H1 (cell line): ENCODE measurements around the gene TTC34. TPM values are rescaled to one million over a fixed set of nuclear protein-coding genes. Genes with fewer than 3 reads are reported as not detected.

ENCODE experiments used
- CTCF ChIA-PET: fragments of 300-600 bp; sonication (Branson Sonifier 250); formaldehyde crosslinking; loops from one replicate; lab custom pipeline; 2021; ENCODE audit not compliant: partially characterized antibody; lab: Charles Lee
- POLR2A ChIA-PET: fragments of 300-600 bp; sonication (Branson Sonifier 250); formaldehyde crosslinking; loops from one replicate; lab custom pipeline; 2021; ENCODE audit warnings: inconsistent platforms; ENCODE audit not compliant: partially characterized antibody; lab: Charles Lee
- DNase-seq, 2 experiments: peaks; one replicate each; pipeline versions ENCODE4 v3.0.0 to v3.0.0-alpha.2; 2010 to 2022; ENCODE audit warnings: low spot score in 2 of 2, low read depth in 1 of 2, mixed read lengths in 1 of 2
- FAIRE-seq: peaks from 2 replicates; lab custom pipeline; 2011; peaks lifted over from hg19 to GRCh38; lab: Jason Lieb, UNC
- H2AFZ ChIP-seq: 2 replicates; pipeline ENCODE4 v1.8.1; 2012; ENCODE audit warnings: low read length, inconsistent platforms
- H2AK5ac ChIP-seq: 2 replicates; pipeline ENCODE4 v1.6.1; 2013; ENCODE audit warnings: low read depth, low read length
- H2BK120ac ChIP-seq: replicated peaks from 2 replicates; pipeline ENCODE3; 2013; ENCODE audit warnings: low read depth, low read length, inconsistent platforms
- H2BK12ac ChIP-seq: 2 replicates; pipeline ENCODE4 v1.6.1; 2013; ENCODE audit warnings: low read depth, low read length
- H2BK15ac ChIP-seq: 2 replicates; pipeline ENCODE4 v1.6.1; 2013; ENCODE audit warnings: low read length
- H2BK20ac ChIP-seq: 2 replicates; pipeline ENCODE4 v1.6.1; 2013; ENCODE audit warnings: low read length
- H2BK5ac ChIP-seq: 2 replicates; pipeline ENCODE4 v1.6.1; 2013; ENCODE audit warnings: low read depth, low read length
- H3K14ac ChIP-seq: 2 replicates; pipeline ENCODE4 v1.6.1; 2013; ENCODE audit warnings: inconsistent platforms; ENCODE audit not compliant: insufficient read length
- H3K18ac ChIP-seq: 2 replicates; pipeline ENCODE4 v1.6.1; 2013; ENCODE audit warnings: low read length; ENCODE audit errors: extremely low read depth
- H3K23ac ChIP-seq: 2 replicates; pipeline ENCODE4 v1.6.1; 2013; ENCODE audit warnings: inconsistent platforms; ENCODE audit not compliant: insufficient read length
- H3K23me2 ChIP-seq: 2 replicates; pipeline ENCODE4 v1.6.1; 2013; ENCODE audit warnings: low read depth, low read length
- H3K27ac ChIP-seq: 2 replicates; pipeline ENCODE4 v1.6.1; 2011; ENCODE audit warnings: low read depth, low read length, inconsistent platforms
- H3K27me3 ChIP-seq, 4 experiments: replicated peaks in 1 of 4; 1 replicate in 1 of 4; 2 replicates in 3 of 4; pipeline versions ENCODE4 v1.6.1 to v1.8.1; 2011 to 2013; ENCODE audit warnings: low read length in 3 of 4, mild to moderate bottlenecking in 3 of 4, inconsistent platforms in 2 of 4, mixed read lengths in 2 of 4, moderate library complexity in 1 of 4; ENCODE audit not compliant: control insufficient read depth in 3 of 4, insufficient read depth in 3 of 4; ENCODE audit errors: extremely low read depth in 1 of 4
- H3K36me3 ChIP-seq, 4 experiments: 2 replicates each; pipeline versions ENCODE4 v1.6.1 to v1.8.1; 2011 to 2013; ENCODE audit warnings: mild to moderate bottlenecking in 4 of 4, low read length in 3 of 4, moderate library complexity in 2 of 4, control low read depth in 1 of 4, inconsistent platforms in 1 of 4; ENCODE audit not compliant: insufficient read depth in 4 of 4, control insufficient read depth in 2 of 4
- H3K4ac ChIP-seq: replicated peaks from 2 replicates; pipeline ENCODE3; 2013; ENCODE audit warnings: low read length, low read depth, mixed read lengths, inconsistent platforms; ENCODE audit not compliant: insufficient read length
- H3K4me1 ChIP-seq, 4 experiments: replicated peaks in 1 of 4; 1 replicate in 1 of 4; 2 replicates in 3 of 4; pipeline versions ENCODE4 v1.6.1 to v1.8.1; 2011 to 2013; ENCODE audit warnings: low read length in 3 of 4, inconsistent platforms in 2 of 4, mixed read lengths in 1 of 4; ENCODE audit not compliant: insufficient read depth in 4 of 4, control insufficient read depth in 3 of 4
- H3K4me2 ChIP-seq, 2 experiments: 2 replicates each; pipeline versions ENCODE4 v1.6.1 to v1.8.1; 2011 to 2013; ENCODE audit warnings: low read depth in 2 of 2, low read length in 2 of 2, control low read depth in 1 of 2, inconsistent platforms in 1 of 2, mild to moderate bottlenecking in 1 of 2; ENCODE audit not compliant: insufficient read depth in 1 of 2
- H3K4me3 ChIP-seq, 4 experiments: fragments of 200-600, 300-600 bp in 1 of 4; sonication (generic), shearing (Covaris generic), sonication (Bioruptor Twin) in 1 of 4; 2 replicates each; pipeline versions ENCODE4 v1.5.1 to v1.8.1; 2011 to 2016; ENCODE audit warnings: low read length in 4 of 4, low read depth in 3 of 4, control low read depth in 2 of 4, inconsistent platforms in 2 of 4, mild to moderate bottlenecking in 2 of 4, mixed read lengths in 1 of 4, moderate library complexity in 1 of 4; ENCODE audit not compliant: insufficient read depth in 2 of 4; ENCODE audit errors: extremely low read depth in 1 of 4
- H3K56ac ChIP-seq: replicated peaks from 2 replicates; pipeline ENCODE3; 2013; ENCODE audit warnings: low read depth, mild to moderate bottlenecking, mixed read lengths, low read length, inconsistent platforms; ENCODE audit not compliant: insufficient read length
- H3K79me1 ChIP-seq: 2 replicates; pipeline ENCODE4 v1.6.1; 2013; ENCODE audit warnings: low read depth, low read length, control low read depth
- H3K79me2 ChIP-seq, 2 experiments: 2 replicates each; pipeline versions ENCODE4 v1.6.1 to v1.8.1; 2012 to 2013; ENCODE audit warnings: low read length in 2 of 2, mild to moderate bottlenecking in 2 of 2, inconsistent platforms in 1 of 2; ENCODE audit not compliant: insufficient read depth in 2 of 2, control insufficient read depth in 1 of 2
- H3K9ac ChIP-seq, 4 experiments: replicated peaks in 1 of 4; 1 replicate in 1 of 4; 2 replicates in 3 of 4; pipeline versions ENCODE4 v1.6.1 to v1.8.1; 2011 to 2013; ENCODE audit warnings: low read depth in 3 of 4, low read length in 3 of 4, control low read depth in 2 of 4, mild to moderate bottlenecking in 2 of 4, moderate library complexity in 2 of 4, inconsistent platforms in 1 of 4; ENCODE audit errors: extremely low read depth in 1 of 4
- H3K9me3 ChIP-seq, 2 experiments: 2 replicates each; pipeline versions ENCODE4 v1.6.1 to v1.8.1; 2012 to 2013; ENCODE audit warnings: mild to moderate bottlenecking in 2 of 2, moderate library complexity in 2 of 2, control low read depth in 1 of 2, inconsistent platforms in 1 of 2, low read depth in 1 of 2, low read length in 1 of 2, mixed read lengths in 1 of 2; ENCODE audit not compliant: insufficient read depth in 2 of 2
- H4K20me1 ChIP-seq, 2 experiments: replicated peaks in 1 of 2; 2 replicates each; pipeline versions ENCODE3 to v1.8.1; 2011 to 2013; ENCODE audit warnings: inconsistent platforms in 2 of 2, low read length in 2 of 2, mild to moderate bottlenecking in 1 of 2; ENCODE audit not compliant: insufficient read depth in 2 of 2, control insufficient read depth in 1 of 2
- H4K5ac ChIP-seq: 2 replicates; pipeline ENCODE4 v1.6.1; 2013; ENCODE audit warnings: low read length, low read depth, mixed read lengths, inconsistent platforms; ENCODE audit not compliant: insufficient read length
- H4K8ac ChIP-seq: 2 replicates; pipeline ENCODE4 v1.8.0; 2013; ENCODE audit warnings: mild to moderate bottlenecking, moderate library complexity, low read length, inconsistent platforms; ENCODE audit not compliant: insufficient read depth; ENCODE audit errors: extremely low read depth
- H4K91ac ChIP-seq: replicated peaks from 2 replicates; pipeline ENCODE3; 2013; ENCODE audit warnings: low read length, mixed read lengths, inconsistent platforms; ENCODE audit not compliant: insufficient read length
- BCL11A ChIP-seq, 2 experiments: IDR thresholded peaks; one replicate each; pipeline ENCODE4 v1.6.1; 2011; ENCODE audit warnings: low read depth in 2 of 2, low read length in 2 of 2, mild to moderate bottlenecking in 2 of 2
- CBX8 ChIP-seq: fragments of 300-800, 300-1000 bp; sonication (generic); IDR thresholded peaks from 2 replicates; pipeline ENCODE4 v1.7.1; 2016; ENCODE audit warnings: low read depth, low read length, borderline replicate concordance
- CTBP2 ChIP-seq: IDR thresholded peaks from 2 replicates; pipeline ENCODE4 v1.7.0; 2011; ENCODE audit warnings: borderline replicate concordance, mild to moderate bottlenecking, moderate library complexity, mixed read lengths, low read length; ENCODE audit not compliant: insufficient read depth, insufficient read length
- GTF2F1 ChIP-seq: IDR thresholded peaks from 2 replicates; pipeline ENCODE4 v1.6.1; 2012; ENCODE audit warnings: low read depth, low read length, improper control_type of control experiment, borderline replicate concordance
- JUN ChIP-seq: IDR thresholded peaks from 2 replicates; pipeline ENCODE4 v1.6.1; 2011; ENCODE audit warnings: low read depth, mild to moderate bottlenecking, improper control_type of control experiment, low read length
- KDM4A ChIP-seq: IDR thresholded peaks from one replicate; pipeline ENCODE4 v1.7.1; 2012; ENCODE audit warnings: low read depth, mild to moderate bottlenecking, moderate library complexity, low read length, inconsistent platforms; ENCODE audit not compliant: severe bottlenecking
- KDM5A ChIP-seq: fragments of 200-600 bp; IDR thresholded peaks from 2 replicates; pipeline ENCODE4 v1.7.1; 2012; ENCODE audit warnings: mild to moderate bottlenecking, low read length, inconsistent platforms, mixed read lengths
- MAFK ChIP-seq: IDR thresholded peaks from 2 replicates; pipeline ENCODE4 v1.6.1; 2012; ENCODE audit warnings: low read depth, mild to moderate bottlenecking, improper control_type of control experiment, low read length
- NANOG ChIP-seq: IDR thresholded peaks from 2 replicates; pipeline ENCODE4 v1.6.1; 2011; ENCODE audit warnings: low read length, low read depth, mild to moderate bottlenecking, inconsistent platforms; ENCODE audit not compliant: insufficient read depth, poor library complexity, severe bottlenecking
- PHF8 ChIP-seq: fragments of 200-600 bp; sonication (generic); conservative IDR thresholded peaks from 2 replicates; pipeline ENCODE4 v1.7.1; 2012; ENCODE audit warnings: low read depth, mild to moderate bottlenecking, inconsistent platforms, low read length, moderate library complexity
- POLR2A ChIP-seq, 2 experiments: IDR thresholded peaks; 1 replicate in 1 of 2; 2 replicates in 1 of 2; pipeline ENCODE4 v1.6.1; 2011; ENCODE audit warnings: low read depth in 2 of 2, low read length in 2 of 2, mild to moderate bottlenecking in 2 of 2; ENCODE audit errors: control extremely low read depth in 1 of 2
- SIN3A ChIP-seq, 2 experiments: IDR thresholded peaks in 1 of 2; conservative IDR thresholded peaks in 1 of 2; 2 replicates each; pipeline ENCODE4 v1.6.1; 2011 to 2012; ENCODE audit warnings: low read length in 2 of 2, improper control_type of control experiment in 1 of 2, low read depth in 1 of 2, mild to moderate bottlenecking in 1 of 2
- SRF ChIP-seq: IDR thresholded peaks from 2 replicates; pipeline ENCODE4 v1.6.1; 2011; ENCODE audit warnings: mild to moderate bottlenecking, low read depth, low read length, moderate library complexity
- YY1 ChIP-seq: IDR thresholded peaks from 2 replicates; pipeline ENCODE4 v1.6.1; 2011; ENCODE audit warnings: low read depth, mild to moderate bottlenecking, low read length
- WGBS, 2 experiments: shearing (Covaris generic) in 1 of 2; methylation state at CpG; one replicate each; pipeline versions ENCODE4 v1.1.6 to v1.1.7; 2013 to 2015; ENCODE audit warnings: low lambda C conversion rate in 2 of 2, mixed read lengths in 2 of 2, inconsistent platforms in 1 of 2, low coverage in 1 of 2, missing lambda C conversion rate in 1 of 2; ENCODE audit not compliant: insufficient replicate concordance in 2 of 2, insufficient coverage in 1 of 2, insufficient read length in 1 of 2; ENCODE audit errors: extremely low coverage in 1 of 2, missing lambda C conversion rate in 1 of 2; 5-methylcytosine and 5-hydroxymethylcytosine counted together
- polyA plus RNA-seq, 7 experiments: library from polyadenylated mRNA; depleted of rRNA in 3 of 7; stranded (reverse) in 5 of 7; unstranded in 2 of 7; fragments of >200 nt in 5 of 7; fragments of 200-250 nt in 2 of 7; gene quantifications; 1 replicate in 5 of 7; 2 replicates in 1 of 7; 4 replicates in 1 of 7; pipeline versions ENCODE4 v1.2.1 to v1.2.3, GENCODE V29; 2011 to 2013; ENCODE audit warnings: missing spikeins in 2 of 7, mixed read lengths in 2 of 7
- total RNA-seq: library from RNA; stranded (reverse); fragmentation: NEBNext Ultra II Directional; extraction: Animal tissue kit (Norgen Biotek cat#: 25700); gene quantifications from 2 replicates; pipeline ENCODE4 v1.2.1, GENCODE V29; 2021

TTC34 gene
- total and polyA plus RNA-seq, 2 of the 8 experiments (the other 6 are each of a cell fraction or from before 2014, with no cell fraction given), result 0.23 to 0.50 TPM

- Histone ChIP-seq H3K23me2 (no peaks in the 10 kb centered on the region), H3K56ac (no peak overlapping the region), H2BK12ac (no peak overlapping the region), H3K4me2 (no peak overlapping the region), H3K27me3 (no peaks in the 10 kb centered on the region), H4K91ac (no peak overlapping the region), H4K5ac (no peak overlapping the region), H4K20me1 (no peaks in the 10 kb centered on the region), H3K79me2 (no peaks in the 10 kb centered on the region), H2BK120ac (no peak overlapping the region), H2BK5ac (no peak overlapping the region), H3K79me1 (no peaks in the 10 kb centered on the region), H3K36me3 (no peaks in the 10 kb centered on the region), H2AK5ac (no peak overlapping the region), H2BK15ac (no peak overlapping the region), H3K4me1 (no peaks in the 10 kb centered on the region), H3K14ac (no peak overlapping the region), H2BK20ac (no peak overlapping the region), H3K4me3 (no peak overlapping the region), H3K23ac (no peak overlapping the region), H3K9ac (no peak overlapping the region), H3K9me3 (peaks cover 78 to 96% of the 10 kb centered on the region in 2 experiments), H3K4ac (no peak overlapping the region), H4K8ac (no peak overlapping the region), H3K18ac (no peak overlapping the region), H2AFZ (no peak overlapping the region), H3K27ac (no peak overlapping the region)
- CTCF ChIA-PET, result no interaction called here
- POLR2A ChIA-PET, result no interaction called here
- no peak for FAIRE-seq
- DNase-seq, result no peak
- 81% methylated on average over 15 of the region's 18 CpGs; no CpG with 5 or more reads in 1 of the 2 experiments for WGBS, 2 experiments
- TF ChIP-seq YY1 (no peak), NANOG (no peak), KDM5A (no peak), BCL11A (IDR thresholded peaks at IDR 0.05; ENCODE audit: low read depth in 2 of 2, low read length in 2 of 2) (no peak), CBX8 (no peak), MAFK (no peak), POLR2A (IDR thresholded peaks at IDR 0.05; ENCODE audit: control extremely low read depth in 1 of 2, low read depth in 2 of 2, low read length in 2 of 2) (no peak), CTBP2 (no peak), SIN3A (conservative IDR thresholded peaks at IDR 0.05 in 1 of 2, IDR thresholded peaks at IDR 0.05 in 1 of 2; ENCODE audit: low read depth in 1 of 2, low read length in 2 of 2) (no peak), KDM4A (no peak), GTF2F1 (no peak), PHF8 (no peak), SRF (no peak), JUN (no peak)
Observed at GRCh38 chr1:2828586-2829250, 27.2 kb upstream of the TTC34 start.
